ENCODE measurements around the gene NKX1-2. TPM values are rescaled to one million over a fixed set of nuclear protein-coding genes. Genes with fewer than 3 reads are reported as not detected.

Gene NKX1-2
- total RNA-seq, 4 donors from 2014 or later = not detected

GRCh38 chr10:124482876-124483275 is 33.0 kb upstream of the NKX1-2 start:
- TF ChIP-seq CTCF (IDR thresholded peaks at IDR 0.05; ENCODE audit: low read depth) = no peak

GRCh38 chr10:124482236-124482800 is 32.5 kb upstream of the NKX1-2 start:
- no peak for TF ChIP-seq CTCF (IDR thresholded peaks at IDR 0.05; ENCODE audit: low read depth)

GRCh38 chr10:124481717-124482116 is 31.9 kb upstream of the NKX1-2 start:
- no peak for TF ChIP-seq CTCF (IDR thresholded peaks at IDR 0.05; ENCODE audit: low read depth)

GRCh38 chr10:124480860-124481259 is 31.0 kb upstream of the NKX1-2 start:
- TF ChIP-seq CTCF (IDR thresholded peaks at IDR 0.05; ENCODE audit: low read depth) = no peak

- no peak for TF ChIP-seq CTCF (IDR thresholded peaks at IDR 0.05; ENCODE audit: low read depth)
These were observed 28.7 kb upstream of the NKX1-2 start for GRCh38 chr10:124478515-124478914.

GRCh38 chr10:124477614-124478363 is 28.0 kb upstream of the NKX1-2 start:
- no peak for TF ChIP-seq CTCF (IDR thresholded peaks at IDR 0.05; ENCODE audit: low read depth)

GRCh38 chr10:124476043-124476725 is 26.3 kb upstream of the NKX1-2 start:
- no peak for TF ChIP-seq CTCF (IDR thresholded peaks at IDR 0.05; ENCODE audit: low read depth)

All from subcutaneous adipose tissue (tissue), 4 donors.